Spleen (tissue), 11 donors: ENCODE measurements around the gene USP49. TPM values are rescaled to one million over a fixed set of nuclear protein-coding genes. Genes with fewer than 3 reads are reported as not detected.
A peak's percentile ranks its signal among the peaks of the same experiment; 100 is the strongest.

Experiments
- DNase-seq: peaks from one replicate; pipeline ENCODE4 v3.0.0-alpha.2; 2020
- H3K27ac ChIP-seq, 8 donors: fragments of 200-600 bp; sonication (generic) in 7 of 8; 1 replicate in 4 of 8; 2 replicates in 4 of 8; pipeline versions ENCODE4 v1.5.0 to v1.8.0; 2016 to 2021; ENCODE audit warnings: inconsistent platforms in 4 of 8, mild to moderate bottlenecking in 4 of 8, moderate library complexity in 1 of 8
- H3K27me3 ChIP-seq, 7 donors: fragments of 200-600 bp; sonication (generic) in 6 of 7; replicated peaks in 1 of 7; 1 replicate in 4 of 7; 2 replicates in 3 of 7; pipeline versions ENCODE4 v1.5.0 to v1.8.0; 2016 to 2021; ENCODE audit warnings: inconsistent platforms in 3 of 7, mild to moderate bottlenecking in 1 of 7
- H3K36me3 ChIP-seq, 6 donors: fragments of 200-600 bp; sonication (generic) in 5 of 6; 1 replicate in 4 of 6; 2 replicates in 2 of 6; pipeline versions ENCODE4 v1.5.0 to v1.8.0; 2016 to 2021; ENCODE audit warnings: inconsistent platforms in 2 of 6
- H3K4me1 ChIP-seq, 6 donors: fragments of 200-600 bp; sonication (generic) in 5 of 6; 1 replicate in 3 of 6; 2 replicates in 3 of 6; pipeline versions ENCODE4 v1.5.0 to v1.8.0; 2016 to 2021; ENCODE audit warnings: inconsistent platforms in 3 of 6
- H3K4me3 ChIP-seq, 8 donors: fragments of 200-600 bp; sonication (generic) in 7 of 8; 1 replicate in 4 of 8; 2 replicates in 4 of 8; pipeline versions ENCODE4 v1.5.0 to v1.8.0; 2016 to 2021; ENCODE audit warnings: inconsistent platforms in 4 of 8, mild to moderate bottlenecking in 4 of 8, moderate library complexity in 2 of 8
- H3K9me3 ChIP-seq, 8 donors: fragments of 200-600 bp; sonication (generic) in 7 of 8; 1 replicate in 4 of 8; 2 replicates in 4 of 8; pipeline versions ENCODE4 v1.5.0 to v1.8.0; 2016 to 2021; ENCODE audit warnings: inconsistent platforms in 4 of 8
- CTCF ChIP-seq, 11 experiments: fragments of 200-600 bp in 7 of 11; fragments of 450-650 bp in 4 of 11; sonication (generic) in 4 of 11; IDR thresholded peaks in 8 of 11; conservative IDR thresholded peaks in 3 of 11; 1 replicate in 7 of 11; 2 replicates in 4 of 11; pipeline versions ENCODE4 v1.4.0 to v1.8.0; 2016 to 2021; ENCODE audit warnings: antibody characterized with exemption in 11 of 11, inconsistent platforms in 4 of 11, mild to moderate bottlenecking in 1 of 11
- POLR2A ChIP-seq, 3 donors: fragments of 450-650 bp; IDR thresholded peaks; one replicate each; pipeline ENCODE4 v1.5.1; 2017; ENCODE audit warnings: antibody characterized with exemption in 3 of 3, mild to moderate bottlenecking in 1 of 3
- POLR2AphosphoS5 ChIP-seq, 3 donors: sonication (generic); formaldehyde crosslinking; IDR thresholded peaks; one replicate each; pipeline ENCODE4 v1.5.1; 2017; ENCODE audit warnings: antibody characterized with exemption in 3 of 3
- WGBS, 5 donors: extraction: QIAGEN DNeasy Blood & Tissue Kit in 3 of 5; methylation state at CpG; one replicate each; pipeline versions ENCODE4 v1.1.5 to v1.1.7; 2013 to 2018; 5-methylcytosine and 5-hydroxymethylcytosine counted together
- intact Hi-C: fragments of 100-400 bp; cut with DNase I; formaldehyde crosslinking; loops from one replicate; pipeline ENCODE4 v1.15.0; 2023; ENCODE audit warnings: low total_unique reads
- polyA plus RNA-seq, 3 donors: library from polyadenylated mRNA; stranded (reverse); fragments of 200-250 nt; gene quantifications; one replicate each; pipeline ENCODE4 v1.2.1, GENCODE V29; 2013
- total RNA-seq, 7 donors: library from RNA; depleted of rRNA in 3 of 7; stranded (reverse); fragments of >200 nt in 3 of 7; fragmentation: NEBNext Ultra II Directional in 4 of 7; extraction: Animal tissue kit (Norgen Biotek cat#: 25700) in 4 of 7; gene quantifications; one replicate each; pipeline versions ENCODE4 v1.1.0 to v1.2.1, GENCODE V29; 2016 to 2021
- donor health status: healthy with polysubstance abuse.
- donor health status: DM: no; HTN: no; CAD: no; lungs with moderate emphysema.
- donor health status: DM: no; HTN: no; CAD: no.
- donor health status: Bipolar disorder and iron deficiency.
- donor health status: healthy.
- donor health status: DM: no; HTN: no; CAD: no.
- donor health status: DM: yes; HTN: yes; CAD: no.

USP49 gene
- total and polyA plus RNA-seq, 10 donors, result 0.35 to 6.8 (median 4.2) TPM

- Histone ChIP-seq H3K27me3 (no peaks in the 10 kb centered on the region), H3K4me3 (no peak overlapping the region), H3K27ac (no peak overlapping the region), H3K36me3 (no peaks in the 10 kb centered on the region), H3K4me1 (peaks cover 0 to 7% (median 0%) of the 10 kb centered on the region in 6 donors), H3K9me3 (no peaks in the 10 kb centered on the region)
- TF ChIP-seq CTCF (IDR thresholded peaks at IDR 0.05 in 8 of 11, conservative IDR thresholded peaks at IDR 0.05 in 3 of 11), result no peak
- no peak for TF ChIP-seq POLR2AphosphoS5 (IDR thresholded peaks at IDR 0.05)
- no peak for TF ChIP-seq POLR2A (IDR thresholded peaks at IDR 0.05)
- 88 to 94% (median 92%) methylated on average over 2 of the region's 2 CpGs for WGBS, 5 donors
- intact Hi-C loops, result no loop called here
- no peak for DNase-seq
Observed at GRCh38 chr6:41877051-41877680, 18.0 kb downstream of the USP49 start.

DNA sequence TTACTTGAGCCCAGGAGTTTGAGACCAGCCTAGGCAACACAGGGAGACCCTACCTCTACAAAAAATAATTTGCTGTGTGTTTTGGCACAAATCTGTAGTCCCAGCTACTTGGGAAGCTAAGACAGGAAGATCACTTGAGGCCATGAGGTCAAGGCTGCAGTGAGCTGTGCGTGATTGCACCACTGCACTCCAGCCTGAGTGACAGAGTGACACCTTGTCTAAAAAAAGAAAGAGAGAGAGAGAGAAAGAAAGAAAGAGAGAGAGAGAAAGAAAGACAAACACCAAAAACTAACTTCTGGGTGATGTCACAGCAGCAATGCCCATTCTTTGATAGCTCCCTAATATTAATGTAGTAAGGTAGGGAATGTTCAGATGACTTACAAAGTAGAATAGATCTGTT, 20.4 kb downstream of the USP49 start:
- no peak for TF ChIP-seq POLR2AphosphoS5 (IDR thresholded peaks at IDR 0.05)
- no peak for TF ChIP-seq POLR2A (IDR thresholded peaks at IDR 0.05)
- no peak for TF ChIP-seq CTCF (IDR thresholded peaks at IDR 0.05 in 8 of 11, conservative IDR thresholded peaks at IDR 0.05 in 3 of 11)
- H3K4me1 ChIP-seq, result peaks cover 0 to 15% (median 2%) of the 10 kb centered on the region in 6 donors
- no peak for DNase-seq
- H3K9me3 ChIP-seq, result no peaks in the 10 kb centered on the region
- H3K36me3 ChIP-seq, result peaks cover 0 to 5% (median 0%) of the 10 kb centered on the region in 6 donors
- H3K27me3 ChIP-seq, result no peaks in the 10 kb centered on the region
- intact Hi-C loops, result no loop called here
- 52 to 87% (median 70%) methylated on average over 1 of the region's 1 CpG for WGBS, 5 donors
- no peak overlapping the region for H3K27ac ChIP-seq
- H3K4me3 ChIP-seq, result no peak overlapping the region

DNA sequence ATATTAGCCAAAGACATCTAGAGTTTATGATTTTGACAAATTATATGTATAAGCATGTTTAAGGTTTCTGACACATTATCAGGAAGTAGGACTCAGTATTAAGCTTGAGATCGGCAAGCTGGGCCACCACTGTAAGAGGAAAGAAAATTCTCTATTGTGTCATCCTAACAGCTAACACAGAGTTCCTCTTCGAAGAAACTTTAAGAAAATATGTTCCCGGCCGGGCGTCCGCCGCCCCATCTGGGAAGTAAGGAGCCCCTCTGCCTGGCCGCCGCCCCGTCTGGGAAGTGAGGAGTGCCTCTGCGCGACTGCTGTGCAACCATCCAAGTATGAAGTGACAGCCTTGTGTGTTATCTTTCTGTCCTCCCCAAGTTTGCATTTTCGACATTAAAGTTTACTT, 23.0 kb downstream of the USP49 start:
- 63 to 91% (median 75%) methylated on average over 13 of the region's 13 CpGs for WGBS, 5 donors
- DNase-seq, result peak; percentile 72
- no peak for TF ChIP-seq POLR2AphosphoS5 (IDR thresholded peaks at IDR 0.05)
- no peak for TF ChIP-seq POLR2A (IDR thresholded peaks at IDR 0.05)
- no peak for TF ChIP-seq CTCF (IDR thresholded peaks at IDR 0.05 in 8 of 11, conservative IDR thresholded peaks at IDR 0.05 in 3 of 11)
- no peaks in the 10 kb centered on the region for H3K27me3 ChIP-seq
- H3K9me3 ChIP-seq, result no peaks in the 10 kb centered on the region
- peaks cover 0 to 10% (median 0%) of the 10 kb centered on the region in 6 donors for H3K36me3 ChIP-seq
- H3K27ac ChIP-seq, result peak overlapping the region in 3 of 8 donors; percentile 13 to 49 (median 43)
- no peak overlapping the region for H3K4me3 ChIP-seq
- H3K4me1 ChIP-seq, result peaks cover 0 to 22% (median 2%) of the 10 kb centered on the region in 6 donors
- intact Hi-C loops, result no loop called here

DNA sequence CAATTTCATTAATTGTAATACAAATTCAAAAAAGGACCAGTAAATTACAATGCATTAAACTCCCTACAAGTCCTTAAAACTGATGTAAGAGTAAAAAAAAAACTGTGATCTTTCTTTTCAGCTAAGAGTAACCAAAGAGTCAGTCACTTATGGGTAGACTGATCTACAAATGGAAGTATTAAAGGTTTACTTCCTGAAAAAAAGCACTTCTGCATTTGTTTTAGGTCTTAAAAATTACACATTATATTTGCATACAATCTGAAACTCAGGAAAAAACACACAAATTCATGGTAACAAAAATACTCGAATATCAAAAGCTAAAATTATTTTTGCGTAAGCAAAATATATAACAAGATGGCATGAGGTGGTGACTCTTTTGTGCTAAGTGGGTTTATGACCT, 23.5 kb downstream of the USP49 start:
- WGBS, 5 donors, result 80 to 83% (median 82%) methylated on average over 2 of the region's 2 CpGs
- TF ChIP-seq POLR2A (IDR thresholded peaks at IDR 0.05) (no peak), CTCF (IDR thresholded peaks at IDR 0.05 in 8 of 11, conservative IDR thresholded peaks at IDR 0.05 in 3 of 11) (no peak), POLR2AphosphoS5 (IDR thresholded peaks at IDR 0.05) (no peak)
- DNase-seq, result no peak
- H3K4me1 ChIP-seq, result peaks cover 0 to 22% (median 2%) of the 10 kb centered on the region in 6 donors
- H3K4me3 ChIP-seq, result no peak overlapping the region
- peaks cover 0 to 10% (median 0%) of the 10 kb centered on the region in 6 donors for H3K36me3 ChIP-seq
- no peaks in the 10 kb centered on the region for H3K9me3 ChIP-seq
- intact Hi-C loops, result no loop called here
- peak overlapping the region in 3 of 8 donors; percentile 13 to 49 (median 43) for H3K27ac ChIP-seq
- no peaks in the 10 kb centered on the region for H3K27me3 ChIP-seq
